ENCODE measurements around the gene SEZ6. TPM values are rescaled to one million over a fixed set of nuclear protein-coding genes. Genes with fewer than 3 reads are reported as not detected.

The SEZ6 gene
- total RNA-seq, 6 donors from 2014 or later, result 0.20 to 0.47 (median 0.30) TPM; not detected in 3

- no peak for DNase-seq
- Histone ChIP-seq H3K9me3 (no peaks in the 10 kb centered on the region), H3K27ac (peak overlapping the region; percentile 91 to 99 (median 98)), H3K4me3 (peak overlapping the region; percentile 73 to 98 (median 88)), H3K27me3 (no peaks in the 10 kb centered on the region), H3K36me3 (no peaks in the 10 kb centered on the region), H3K4me1 (peaks cover 29 to 40% (median 32%) of the 10 kb centered on the region in 4 donors)
- TF ChIP-seq EP300 (IDR thresholded peaks at IDR 0.05) (no peak), POLR2AphosphoS5 (IDR thresholded peaks at IDR 0.05) (no peak), POLR2A (IDR thresholded peaks at IDR 0.05) (no peak)
- TF ChIP-seq, protein P1, sequence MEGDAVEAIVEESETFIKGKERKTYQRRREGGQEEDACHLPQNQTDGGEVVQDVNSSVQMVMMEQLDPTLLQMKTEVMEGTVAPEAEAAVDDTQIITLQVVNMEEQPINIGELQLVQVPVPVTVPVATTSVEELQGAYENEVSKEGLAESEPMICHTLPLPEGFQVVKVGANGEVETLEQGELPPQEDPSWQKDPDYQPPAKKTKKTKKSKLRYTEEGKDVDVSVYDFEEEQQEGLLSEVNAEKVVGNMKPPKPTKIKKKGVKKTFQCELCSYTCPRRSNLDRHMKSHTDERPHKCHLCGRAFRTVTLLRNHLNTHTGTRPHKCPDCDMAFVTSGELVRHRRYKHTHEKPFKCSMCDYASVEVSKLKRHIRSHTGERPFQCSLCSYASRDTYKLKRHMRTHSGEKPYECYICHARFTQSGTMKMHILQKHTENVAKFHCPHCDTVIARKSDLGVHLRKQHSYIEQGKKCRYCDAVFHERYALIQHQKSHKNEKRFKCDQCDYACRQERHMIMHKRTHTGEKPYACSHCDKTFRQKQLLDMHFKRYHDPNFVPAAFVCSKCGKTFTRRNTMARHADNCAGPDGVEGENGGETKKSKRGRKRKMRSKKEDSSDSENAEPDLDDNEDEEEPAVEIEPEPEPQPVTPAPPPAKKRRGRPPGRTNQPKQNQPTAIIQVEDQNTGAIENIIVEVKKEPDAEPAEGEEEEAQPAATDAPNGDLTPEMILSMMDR (IDR thresholded peaks at IDR 0.05), result no peak
- 0 to 1% methylated on average over 17 to 29 of the region's 51 CpGs for whole genome bisulfite sequencing, 2 donors
- peak in 1 of 2 donors; percentile 0 for ATAC-seq (ENCODE audit: low FRiP score in 2 of 2)
These were observed 54.9 kb downstream of the SEZ6 start for GRCh38 chr17:28950752-28951427.

DNA sequence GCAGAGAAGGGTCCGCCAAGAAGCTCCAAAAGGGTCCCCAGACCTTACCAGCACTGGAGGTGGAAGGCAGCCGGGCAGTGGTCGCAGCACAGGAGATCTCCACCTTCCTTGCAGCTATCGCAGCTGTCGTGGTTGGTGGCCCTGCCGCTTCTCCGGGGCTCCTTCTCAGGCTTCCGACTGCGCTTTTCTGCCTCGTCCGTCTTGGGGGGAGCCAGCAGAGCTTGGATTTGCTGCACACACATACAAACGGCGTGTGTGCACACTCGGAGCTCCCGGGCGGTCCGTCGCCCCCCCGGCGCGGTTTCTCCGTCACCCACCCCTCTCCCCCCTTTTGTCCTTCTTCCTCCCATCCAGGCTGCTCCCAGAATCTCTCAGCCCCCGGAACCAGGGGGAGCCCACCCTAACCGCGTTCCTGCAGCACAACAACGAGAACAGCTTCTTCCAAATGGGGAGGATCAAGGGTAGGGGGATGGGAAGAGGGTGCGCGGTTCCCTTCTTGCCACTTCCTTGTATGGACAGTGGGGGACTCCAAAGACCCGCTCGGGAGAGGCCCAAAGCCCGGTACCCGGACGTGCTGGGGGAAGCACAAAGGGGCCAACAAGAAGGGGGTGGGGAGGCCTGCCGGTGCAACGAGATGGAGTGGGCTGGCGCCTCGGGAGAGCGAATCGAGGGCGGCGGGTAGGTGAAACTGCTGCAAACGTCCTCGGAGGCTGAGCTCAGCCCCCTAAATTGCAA is 55.6 kb downstream of the SEZ6 start:
- WGBS, 2 donors, result 0 to 2% methylated on average over 21 to 41 of the region's 43 CpGs
- Histone ChIP-seq H3K27me3 (no peaks in the 10 kb centered on the region), H3K27ac (peak overlapping the region; percentile 91 to 99 (median 98)), H3K4me3 (peak overlapping the region; percentile 73 to 98 (median 88)), H3K9me3 (no peaks in the 10 kb centered on the region), H3K4me1 (peaks cover 36 to 47% (median 39%) of the 10 kb centered on the region in 4 donors), H3K36me3 (no peaks in the 10 kb centered on the region)
- TF ChIP-seq, protein P1 (IDR thresholded peaks at IDR 0.05), result peak in 1 of 6 experiments; percentile 21
- TF ChIP-seq EP300 (IDR thresholded peaks at IDR 0.05) (no peak), POLR2AphosphoS5 (IDR thresholded peaks at IDR 0.05) (peak; percentile 22 to 29)
- ATAC-seq (ENCODE audit: low FRiP score in 2 of 2), result no peak
- peak; percentile 74 to 86 for DNase-seq

GRCh38 chr17:28949185-28950016 is 56.4 kb downstream of the SEZ6 start:
- WGBS, 2 donors, result 0 to 2% methylated on average over 27 to 43 of the region's 61 CpGs
- Histone ChIP-seq H3K36me3 (no peaks in the 10 kb centered on the region), H3K27me3 (no peaks in the 10 kb centered on the region), H3K9me3 (no peaks in the 10 kb centered on the region), H3K4me1 (peaks cover 39 to 55% (median 47%) of the 10 kb centered on the region in 4 donors), H3K4me3 (peak overlapping the region; percentile 73 to 98 (median 88)), H3K27ac (peak overlapping the region; percentile 91 to 99 (median 98))
- peak in 2 of 4 donors; percentile 29 to 52 for TF ChIP-seq POLR2A (IDR thresholded peaks at IDR 0.05)
- TF ChIP-seq EP300 (IDR thresholded peaks at IDR 0.05), result no peak
- peak; percentile 64 to 92 for DNase-seq
- no peak for ATAC-seq (ENCODE audit: low FRiP score in 2 of 2)

DNA sequence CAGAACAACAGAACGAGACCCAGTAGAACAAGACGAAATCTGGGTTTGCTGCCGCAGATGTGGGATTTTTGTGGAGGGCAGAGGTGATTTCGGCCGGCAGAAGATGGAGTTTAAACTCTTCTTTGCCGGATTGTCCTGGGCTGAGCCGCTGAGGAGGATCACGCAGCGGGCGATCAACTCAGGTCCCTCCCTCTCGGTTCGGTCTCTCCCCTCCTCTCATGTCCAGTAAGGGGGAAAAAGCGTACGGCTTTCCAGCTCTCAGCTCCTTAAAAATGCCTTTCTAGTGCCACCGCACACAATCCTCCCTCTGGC is 57.0 kb downstream of the SEZ6 start:
- Histone ChIP-seq H3K27me3 (no peaks in the 10 kb centered on the region), H3K4me1 (peaks cover 39 to 59% (median 49%) of the 10 kb centered on the region in 4 donors), H3K27ac (peak overlapping the region; percentile 91 to 99 (median 98)), H3K36me3 (no peaks in the 10 kb centered on the region), H3K9me3 (no peaks in the 10 kb centered on the region), H3K4me3 (peak overlapping the region; percentile 73 to 98 (median 88))
- 0 to 2% methylated on average over 13 to 15 of the region's 15 CpGs for WGBS, 2 donors
- TF ChIP-seq POLR2AphosphoS5 (IDR thresholded peaks at IDR 0.05), result no peak
- TF ChIP-seq, protein P1 (IDR thresholded peaks at IDR 0.05), result no peak
- TF ChIP-seq POLR2A (IDR thresholded peaks at IDR 0.05), result no peak
- TF ChIP-seq EP300 (IDR thresholded peaks at IDR 0.05), result no peak
- DNase-seq (peak in 1 of 2 donors; percentile 49), ATAC-seq (ENCODE audit: low FRiP score in 2 of 2) (no peak)

GRCh38 chr17:28948342-28948741 is 57.5 kb downstream of the SEZ6 start:
- Histone ChIP-seq H3K4me3 (peak overlapping the region; percentile 73 to 98 (median 88)), H3K4me1 (peaks cover 39 to 57% (median 49%) of the 10 kb centered on the region in 4 donors), H3K27ac (peak overlapping the region; percentile 91 to 99 (median 98)), H3K9me3 (no peaks in the 10 kb centered on the region), H3K36me3 (peaks cover 0 to 4% (median 0%) of the 10 kb centered on the region in 4 donors), H3K27me3 (no peaks in the 10 kb centered on the region)
- no peak for ATAC-seq (ENCODE audit: low FRiP score in 2 of 2)
- WGBS, 2 donors, result 20 to 24% methylated on average over 4 of the region's 4 CpGs
- DNase-seq, result no peak
- TF ChIP-seq, protein P1 (IDR thresholded peaks at IDR 0.05), result no peak
- TF ChIP-seq POLR2AphosphoS5 (IDR thresholded peaks at IDR 0.05), result no peak
- TF ChIP-seq EP300 (IDR thresholded peaks at IDR 0.05), result no peak
- TF ChIP-seq POLR2A (IDR thresholded peaks at IDR 0.05), result no peak
